Ramos (cell line): Measurements from ENCODE around the gene PDE7B.

Experiments
- in situ Hi-C: fragments of 300-500 bp; cut with MboI; formaldehyde crosslinking; loops from one replicate; pipeline ENCODE4 v1.14.3; 2022; ENCODE audit warnings: low sequenced_read_pairs; ENCODE audit not compliant: unreplicated experiment

PDE7B gene

GRCh38 chr6:135851442-135852271 lies at the start of gene PDE7B:
PDE7B (plus strand) TSS chr6:135851701.
- in situ Hi-C loops: no loop called here

- in situ Hi-C loops: no loop called here
Measured at GRCh38 chr6:135801755-135802465, 49.6 kb upstream of the PDE7B start.

GRCh38 chr6:135810486-135810885 lies 41.0 kb upstream of the PDE7B start:
- in situ Hi-C loops: no loop called here

- in situ Hi-C loops: no loop called here
Measured at GRCh38 chr6:135811170-135811569, 40.3 kb upstream of the PDE7B start.

- in situ Hi-C loops: no loop called here
Measured at GRCh38 chr6:135811644-135812526, 39.6 kb upstream of the PDE7B start.

GRCh38 chr6:135813401-135813800 lies 38.1 kb upstream of the PDE7B start:
- in situ Hi-C loops: no loop called here

- in situ Hi-C loops: no loop called here
Measured at GRCh38 chr6:135814043-135814442, 37.5 kb upstream of the PDE7B start.

GRCh38 chr6:135815216-135815615 lies 36.3 kb upstream of the PDE7B start:
- in situ Hi-C loops: no loop called here

GRCh38 chr6:135817035-135817434 lies 34.5 kb upstream of the PDE7B start:
- in situ Hi-C loops: no loop called here

- in situ Hi-C loops: no loop called here
Measured at GRCh38 chr6:135819665-135820064, 31.8 kb upstream of the PDE7B start.

GRCh38 chr6:135820340-135820739 lies 31.2 kb upstream of the PDE7B start:
- in situ Hi-C loops: no loop called here

- in situ Hi-C loops: no loop called here
Measured at GRCh38 chr6:135823851-135824250, 27.6 kb upstream of the PDE7B start.

- in situ Hi-C loops: no loop called here
Measured at GRCh38 chr6:135826236-135826804, 25.2 kb upstream of the PDE7B start.

- in situ Hi-C loops: no loop called here
Measured at GRCh38 chr6:135828021-135828420, 23.5 kb upstream of the PDE7B start.

- in situ Hi-C loops: no loop called here
Measured at GRCh38 chr6:135830452-135830881, 21.0 kb upstream of the PDE7B start.

- in situ Hi-C loops: no loop called here
Measured at GRCh38 chr6:135831016-135831415, 20.5 kb upstream of the PDE7B start.

- in situ Hi-C loops: no loop called here
Measured at GRCh38 chr6:135832166-135832565, 19.3 kb upstream of the PDE7B start.

- in situ Hi-C loops: no loop called here
Measured at GRCh38 chr6:135833771-135834170, 17.7 kb upstream of the PDE7B start.

- in situ Hi-C loops: no loop called here
Measured at GRCh38 chr6:135837735-135838449, 13.6 kb upstream of the PDE7B start.

- in situ Hi-C loops: no loop called here
Measured at GRCh38 chr6:135839121-135839520, 12.4 kb upstream of the PDE7B start.
